HCT116 (cell line): ENCODE data around the gene HPCAL4. TPM values are rescaled to one million over a fixed set of nuclear protein-coding genes. Genes with fewer than 3 reads are reported as not detected.

Experiments
- ATAC-seq: fragments of 200-7000 bp; cut with Tn5 transposase; 2 replicates; pipeline ENCODE4 v1.9.1; 2020; ENCODE audit warnings: mild to moderate bottlenecking, moderate library complexity
- BruUV-seq: library from RNA; stranded (reverse); fragments of 400-500 nt; replicated peaks from 2 replicates; lab custom pipeline; 2021; lab: Mats Ljungman, UMichigan
- CTCF ChIA-PET: fragments of 300-600 bp; sonication (Branson Sonifier 250); formaldehyde crosslinking; loops from one replicate; lab custom pipeline; 2021; ENCODE audit warnings: antibody characterized with exemption; lab: Charles Lee
- POLR2A ChIA-PET: fragments of 300-600, 350-600 bp; sonication (Branson Sonifier 250); formaldehyde crosslinking; loops from one replicate; lab custom pipeline; 2021; ENCODE audit warnings: antibody characterized with exemption; lab: Charles Lee
- RAD21 ChIA-PET, 2 experiments: fragments of 300-600 bp; sonication (Branson Sonifier 250); formaldehyde crosslinking; loops; one replicate each; lab custom pipeline; 2023; ENCODE audit warnings: low total read pairs in 2 of 2; ENCODE audit not compliant: uncharacterized antibody in 2 of 2, unreplicated experiment in 2 of 2, low non-redundant PET in 1 of 2; lab: Charles Lee
- DNase-seq: peaks from one replicate; pipeline ENCODE4 v3.0.0-alpha.2; 2010; ENCODE audit warnings: low read depth, low spot score
- H2AFZ ChIP-seq: fragments of 200-600 bp; shearing (Covaris generic), sonication (generic); 2 replicates; pipeline ENCODE4 v1.6.1; 2017; ENCODE audit warnings: low read depth, mixed run types, mixed read lengths, antibody characterized with exemption, low read length; ENCODE audit not compliant: poor library complexity, severe bottlenecking
- H3K27ac ChIP-seq: 2 replicates; pipeline ENCODE4 v1.5.1; 2012; ENCODE audit warnings: low read depth, low read length
- H3K27me3 ChIP-seq: fragments of 200-600 bp; sonication (generic); 2 replicates; pipeline ENCODE4 v1.6.1; 2016; ENCODE audit warnings: mixed run types, low read length, mixed read lengths; ENCODE audit not compliant: insufficient read depth
- H3K36me3 ChIP-seq, 2 experiments: fragments of 200-500 bp in 1 of 2; fragments of 200-600 bp in 1 of 2; sonication (Bioruptor generic) in 1 of 2; sonication (generic) in 1 of 2; 2 replicates each; pipeline versions ENCODE4 v1.5.1 to v1.6.1; 2014 to 2016; ENCODE audit warnings: low read length in 2 of 2, inconsistent platforms in 1 of 2, mixed read lengths in 1 of 2, mixed run types in 1 of 2; ENCODE audit not compliant: insufficient read depth in 2 of 2, control insufficient read depth in 1 of 2
- H3K4me1 ChIP-seq, 2 experiments: fragments of 200-600 bp in 1 of 2; sonication (generic) in 1 of 2; 2 replicates each; pipeline versions ENCODE4 v1.5.1 to v1.6.1; 2012 to 2017; ENCODE audit warnings: low read length in 2 of 2, inconsistent platforms in 1 of 2, mild to moderate bottlenecking in 1 of 2, mixed read lengths in 1 of 2, mixed run types in 1 of 2, moderate library complexity in 1 of 2; ENCODE audit not compliant: insufficient read depth in 2 of 2, control insufficient read depth in 1 of 2
- H3K4me2 ChIP-seq: fragments of 200-600 bp; sonication (generic); 2 replicates; pipeline ENCODE4 v1.6.1; 2017; ENCODE audit warnings: mixed run types, low read length, mixed read lengths
- H3K4me3 ChIP-seq, 2 experiments: fragments of 200-600 bp in 1 of 2; sonication (generic) in 1 of 2; replicated peaks in 1 of 2; 2 replicates each; pipeline ENCODE4 v1.5.1; 2011 to 2016; ENCODE audit warnings: low read length in 2 of 2, control low read depth in 1 of 2, low read depth in 1 of 2, mild to moderate bottlenecking in 1 of 2, mixed read lengths in 1 of 2, mixed run types in 1 of 2
- H3K79me2 ChIP-seq: fragments of 200-600 bp; sonication (generic); 2 replicates; pipeline ENCODE4 v1.6.1; 2017; ENCODE audit warnings: mild to moderate bottlenecking, mixed run types, low read length, moderate library complexity, mixed read lengths; ENCODE audit not compliant: insufficient read depth
- H3K9ac ChIP-seq: fragments of 200-600 bp; sonication (generic); 2 replicates; pipeline ENCODE4 v1.6.1; 2016; ENCODE audit warnings: low read length, mixed read lengths
- H3K9me2 ChIP-seq: fragments of 200-600 bp; sonication (generic), shearing (Covaris generic); 2 replicates; pipeline ENCODE4 v1.6.1; 2017; ENCODE audit warnings: mixed run types, mild to moderate bottlenecking, moderate library complexity; ENCODE audit not compliant: insufficient read depth
- H3K9me3 ChIP-seq, 2 experiments: fragments of 200-500 bp in 1 of 2; fragments of 200-600 bp in 1 of 2; sonication (Bioruptor generic) in 1 of 2; sonication (generic) in 1 of 2; 2 replicates each; pipeline ENCODE4 v1.6.1; 2014 to 2017; ENCODE audit warnings: low read length in 2 of 2, mixed read lengths in 2 of 2, inconsistent platforms in 1 of 2, low read depth in 1 of 2, mild to moderate bottlenecking in 1 of 2, mixed run types in 1 of 2, moderate library complexity in 1 of 2; ENCODE audit not compliant: control insufficient read depth in 1 of 2, insufficient read depth in 1 of 2
- H4K20me1 ChIP-seq: fragments of 200-600 bp; sonication (generic), shearing (Covaris generic); 2 replicates; pipeline ENCODE4 v1.6.1; 2017; ENCODE audit warnings: mixed run types, mild to moderate bottlenecking, moderate library complexity; ENCODE audit not compliant: insufficient read depth
- CBX3 ChIP-seq: IDR thresholded peaks from 2 replicates; pipeline ENCODE4 v1.6.1; 2012; ENCODE audit warnings: low read depth
- CTCF ChIP-seq, 3 experiments: fragments of 200-600 bp in 1 of 3; sonication (generic) in 1 of 3; IDR thresholded peaks in 2 of 3; conservative IDR thresholded peaks in 1 of 3; 2 replicates each; pipeline ENCODE4 v1.5.1; 2012 to 2017; ENCODE audit warnings: low read depth in 2 of 3, low read length in 2 of 3, antibody characterized with exemption in 1 of 3, borderline replicate concordance in 1 of 3, control low read depth in 1 of 3, mild to moderate bottlenecking in 1 of 3, mixed read lengths in 1 of 3, mixed run types in 1 of 3, moderate library complexity in 1 of 3; ENCODE audit not compliant: insufficient read depth in 1 of 3
- EZH2phosphoT487 ChIP-seq: fragments of 200-600 bp; IDR thresholded peaks from 2 replicates; pipeline ENCODE4 v1.6.1; 2018; ENCODE audit warnings: antibody characterized with exemption, borderline replicate concordance
- JUND ChIP-seq: IDR thresholded peaks from 2 replicates; pipeline ENCODE4 v1.6.1; 2012
- POLR2A ChIP-seq: IDR thresholded peaks from 2 replicates; pipeline ENCODE4 v1.7.0; 2011; ENCODE audit warnings: borderline replicate concordance; ENCODE audit not compliant: insufficient read depth, insufficient read length; ENCODE audit errors: extremely low read depth
- RAD21 ChIP-seq: IDR thresholded peaks from 2 replicates; pipeline ENCODE4 v1.6.1; 2012; ENCODE audit warnings: low read depth, mild to moderate bottlenecking
- TCF7L2 ChIP-seq: IDR thresholded peaks from 2 replicates; pipeline ENCODE4 v1.7.0; 2011; ENCODE audit warnings: borderline replicate concordance, inconsistent platforms; ENCODE audit not compliant: insufficient read depth, insufficient read length; ENCODE audit errors: extremely low read depth
- intact Hi-C: fragments of 100-400 bp; cut with micrococcal nuclease; formaldehyde crosslinking; loops from 2 replicates; pipeline ENCODE4 v1.10.0; 2022
- total RNA-seq: library from RNA; stranded (reverse); gene quantifications from one replicate; pipeline ENCODE4 v1.2.1, GENCODE V29; 2021; ENCODE audit not compliant: unreplicated experiment
- TF ChIP-seq, protein P1 (sequence below): IDR thresholded peaks from 2 replicates; pipeline ENCODE4 v1.6.1; 2012

HPCAL4 gene
- total RNA-seq, 1 experiment from 2014 or later, result 5.2 TPM

DNA sequence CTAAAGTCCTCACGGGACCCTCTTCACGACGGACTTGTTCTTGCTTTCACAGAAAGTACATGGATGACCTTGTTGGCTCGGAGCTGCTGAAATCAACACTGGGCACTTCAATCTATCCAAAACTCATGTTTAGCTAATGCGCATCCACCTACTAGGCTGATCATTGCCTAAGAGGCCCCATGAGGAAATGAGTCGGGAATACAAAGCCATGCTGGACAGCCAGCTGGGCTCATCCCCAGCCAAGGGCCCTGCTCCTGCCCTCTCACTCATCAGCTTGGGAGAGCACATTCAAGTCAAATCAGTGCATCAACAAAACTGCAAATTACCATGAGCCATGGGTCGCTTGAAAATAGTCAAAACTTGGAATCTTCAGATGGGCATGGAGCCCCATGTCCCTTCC, 36.9 kb downstream of the HPCAL4 start:
- ChIA-PET RAD21 (interaction anchor here (1.3 to 1.6 kb wide), 2 partner anchors 48 kb away, joined by 5 to 7 read pairs; no protein-coding TSS in a partner anchor), POLR2A (interaction anchor here (1.1 kb wide), 1 partner anchor 48 kb away, joined by 5 read pairs; no protein-coding TSS in a partner anchor), CTCF (interaction anchor here (1.0 to 3.4 kb wide), 6 partner anchors 20 to 260 kb away, joined by 3 to 36 read pairs (median 4); no protein-coding TSS in a partner anchor)
- no peak overlapping the region for H3K9ac ChIP-seq
- no peak overlapping the region for H3K4me2 ChIP-seq
- no peak for ATAC-seq
- intact Hi-C loops, result no loop called here
- H4K20me1 ChIP-seq, result no peaks in the 10 kb centered on the region
- no peaks in the 10 kb centered on the region for H3K36me3 ChIP-seq
- H3K27me3 ChIP-seq, result no peaks in the 10 kb centered on the region
- H3K27ac ChIP-seq, result no peak overlapping the region
- no peak for TF ChIP-seq POLR2A
- no peak for TF ChIP-seq CBX3
- TF ChIP-seq EZH2phosphoT487, result no peak
- DNase-seq, result no peak
- H3K9me2 ChIP-seq, result no peaks in the 10 kb centered on the region
- no peak overlapping the region for H3K4me3 ChIP-seq
- peaks cover 0 to 19% of the 10 kb centered on the region in 2 experiments; a peak in 2 of 4 replicates for H3K4me1 ChIP-seq
- no peaks in the 10 kb centered on the region for H3K79me2 ChIP-seq
- no peaks in the 10 kb centered on the region for H3K9me3 ChIP-seq
- peak overlapping the region; percentile 82 for H2AFZ ChIP-seq
- no TSS peak for BruUV-seq

- Histone ChIP-seq H3K79me2 (no peaks in the 10 kb centered on the region), H4K20me1 (no peaks in the 10 kb centered on the region), H2AFZ (peak overlapping the region; percentile 82), H3K4me1 (peaks cover 0 to 19% of the 10 kb centered on the region in 2 experiments; a peak in 2 of 4 replicates), H3K27ac (no peak overlapping the region), H3K9ac (no peak overlapping the region), H3K9me3 (no peaks in the 10 kb centered on the region), H3K4me3 (no peak overlapping the region), H3K27me3 (no peaks in the 10 kb centered on the region), H3K4me2 (peak overlapping the region; percentile 38), H3K36me3 (no peaks in the 10 kb centered on the region), H3K9me2 (no peaks in the 10 kb centered on the region)
- peak; percentile 69 for ATAC-seq
- intact Hi-C loops, result loop anchor here (1.0 to 2.0 kb wide), 2 partner anchors 47 to 551 kb away; no protein-coding TSS in a partner anchor
- CTCF ChIA-PET, result interaction anchor here (0.7 to 3.4 kb wide), 10 partner anchors 10 to 543 kb away, joined by 3 to 36 read pairs (median 4); partner anchors contain the start of gene HEYL
- RAD21 ChIA-PET, result interaction anchor here (1.3 to 1.6 kb wide), 2 partner anchors 47 kb away, joined by 5 to 7 read pairs; no protein-coding TSS in a partner anchor
- POLR2A ChIA-PET, result interaction anchor here (1.1 kb wide), 1 partner anchor 47 kb away, joined by 5 read pairs; no protein-coding TSS in a partner anchor
- peak; percentile 71 for DNase-seq
- TF ChIP-seq TCF7L2 (peak; percentile 7), RAD21 (peak; percentile 91), JUND (no peak), CTCF (IDR thresholded peaks at IDR 0.05 in 2 of 3, conservative IDR thresholded peaks at IDR 0.05 in 1 of 3; ENCODE audit: borderline replicate concordance in 1 of 3, insufficient read depth in 1 of 3, low read depth in 2 of 3, low read length in 2 of 3) (peak; percentile 84 to 91 (median 87))
- TF ChIP-seq, protein P1, sequence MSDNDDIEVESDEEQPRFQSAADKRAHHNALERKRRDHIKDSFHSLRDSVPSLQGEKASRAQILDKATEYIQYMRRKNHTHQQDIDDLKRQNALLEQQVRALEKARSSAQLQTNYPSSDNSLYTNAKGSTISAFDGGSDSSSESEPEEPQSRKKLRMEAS, result 0 out of 2 replicates have a peak, but pooled peaks have one; percentile 19
- TF ChIP-seq, all 23 proteins: peak for 4
- BruUV-seq, result no TSS peak
These were observed 37.6 kb downstream of the HPCAL4 start for GRCh38 chr1:39653546-39654031.
